ENCODE measurements around the gene TRIM75.
"Not testable (repeated sequence)": the region's sequence is repeated elsewhere in the genome, so short reads cannot be mapped to it uniquely, and the experiment has no call there.

TRIM75 gene

DNA sequence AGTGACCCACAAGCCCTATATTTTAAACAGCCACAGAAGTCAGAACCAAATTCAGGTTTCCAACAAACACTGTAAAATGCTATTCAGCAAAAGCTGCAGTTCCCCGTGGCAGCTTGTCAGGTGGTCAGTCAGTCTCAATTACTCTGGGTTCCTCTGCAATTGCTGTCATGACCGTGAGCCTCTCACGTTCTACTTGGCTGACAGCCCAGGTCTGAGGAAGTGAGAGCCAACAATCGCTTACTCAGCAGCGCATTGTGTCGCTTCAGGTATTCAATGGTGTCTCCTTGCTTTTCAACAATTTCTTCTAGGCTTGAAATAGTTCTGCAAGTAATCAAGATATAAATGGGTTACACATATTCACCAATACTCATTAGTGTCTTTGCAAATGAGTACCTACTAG, 25.8 kb downstream of the TRIM75 start:
- DNase-seq = no peak

DNA sequence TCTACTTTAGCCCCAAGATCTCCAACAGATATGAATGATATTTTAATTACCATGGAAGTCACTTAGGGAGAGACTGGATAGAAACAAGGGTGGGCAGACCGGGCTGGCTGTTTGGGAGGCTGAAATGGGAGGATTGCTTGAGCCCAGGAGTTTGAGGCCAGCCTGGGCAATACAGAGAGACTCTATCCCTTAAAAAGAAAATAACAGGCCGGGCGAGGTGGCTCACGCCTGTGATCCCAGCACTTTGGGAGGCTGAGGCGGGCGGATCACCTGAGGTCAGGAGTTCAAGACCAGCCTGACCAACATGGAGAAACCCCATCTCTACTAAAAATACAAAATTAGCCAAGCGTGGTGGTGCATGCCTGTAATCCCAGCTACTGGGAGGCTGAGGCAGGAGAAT, 31.1 kb downstream of the TRIM75 start:
- not testable (repeated sequence) for DNase-seq

DNA sequence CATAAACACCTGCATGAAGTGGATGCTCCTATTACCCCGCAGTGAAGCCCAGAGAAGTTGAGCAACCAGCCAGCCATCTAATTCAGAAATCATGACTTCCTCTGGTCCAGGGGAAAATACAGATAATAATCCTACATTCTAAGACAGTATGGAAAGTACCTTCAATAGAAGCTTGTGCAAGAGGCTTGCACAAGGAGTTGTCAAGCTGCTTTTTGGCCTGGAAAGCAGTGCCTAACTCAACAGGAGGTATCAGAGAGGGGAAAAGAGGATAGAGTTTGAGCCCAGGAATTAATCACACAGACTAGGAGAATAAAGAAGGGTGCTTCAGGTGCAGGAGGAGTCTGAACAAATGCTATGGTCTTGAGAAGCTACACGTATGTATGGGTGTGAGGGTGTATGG, 32.3 kb downstream of the TRIM75 start:
- DNase-seq = no peak

GRCh38 chr4:165088366-165088765, 34.7 kb downstream of the TRIM75 start:
- DNase-seq = no peak

DNA sequence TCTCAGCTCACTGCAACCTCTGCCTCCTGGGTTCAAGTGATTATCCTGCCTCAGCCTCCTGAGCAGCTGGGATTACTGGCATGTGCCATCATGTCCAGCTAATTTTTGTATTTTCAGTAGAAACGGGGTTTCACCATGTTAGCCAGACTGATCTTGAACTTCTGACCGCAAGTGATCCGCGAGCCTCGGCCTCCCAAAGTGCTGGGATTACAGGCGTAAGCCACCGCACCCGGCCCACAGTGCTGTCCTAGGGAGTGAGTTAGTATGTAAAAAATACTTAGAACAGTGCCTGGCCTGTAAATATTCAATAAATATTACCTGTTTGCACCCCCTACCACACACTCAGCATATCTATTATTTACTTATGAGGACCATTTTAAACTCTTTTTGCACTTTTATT, 38.5 kb downstream of the TRIM75 start:
- not testable (repeated sequence) for DNase-seq

DNA sequence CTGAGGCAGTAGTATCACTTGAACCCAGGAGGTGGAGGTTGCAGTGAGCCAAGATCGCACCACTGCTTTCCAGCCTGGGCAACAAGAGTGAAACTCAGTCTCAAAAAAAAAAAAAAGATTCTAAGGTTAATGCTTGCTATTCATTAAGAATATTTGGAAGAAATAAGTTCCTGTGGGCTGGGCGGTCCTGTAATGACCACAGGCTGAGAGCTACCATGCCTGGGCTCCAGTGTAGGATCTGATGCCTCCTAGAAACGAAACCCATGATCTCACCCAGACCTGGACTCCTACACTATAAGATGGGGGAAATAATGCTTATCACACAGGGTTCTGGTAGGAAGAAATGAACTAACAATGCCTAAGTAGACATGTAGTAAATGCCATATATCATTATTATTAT, 41.2 kb downstream of the TRIM75 start:
- no peak for DNase-seq

GRCh38 chr4:165095291-165095690, 41.6 kb downstream of the TRIM75 start:
- DNase-seq = no peak

GRCh38 chr4:165096776-165097175, 43.1 kb downstream of the TRIM75 start:
- no peak for DNase-seq

- DNase-seq = no peak
Observed at GRCh38 chr4:165101641-165102040, 48.0 kb downstream of the TRIM75 start.

GRCh38 chr4:165106518-165106917, 52.9 kb downstream of the TRIM75 start:
- DNase-seq = no peak
